ENCODE results near the gene FAM131A.

The FAM131A gene

DNA sequence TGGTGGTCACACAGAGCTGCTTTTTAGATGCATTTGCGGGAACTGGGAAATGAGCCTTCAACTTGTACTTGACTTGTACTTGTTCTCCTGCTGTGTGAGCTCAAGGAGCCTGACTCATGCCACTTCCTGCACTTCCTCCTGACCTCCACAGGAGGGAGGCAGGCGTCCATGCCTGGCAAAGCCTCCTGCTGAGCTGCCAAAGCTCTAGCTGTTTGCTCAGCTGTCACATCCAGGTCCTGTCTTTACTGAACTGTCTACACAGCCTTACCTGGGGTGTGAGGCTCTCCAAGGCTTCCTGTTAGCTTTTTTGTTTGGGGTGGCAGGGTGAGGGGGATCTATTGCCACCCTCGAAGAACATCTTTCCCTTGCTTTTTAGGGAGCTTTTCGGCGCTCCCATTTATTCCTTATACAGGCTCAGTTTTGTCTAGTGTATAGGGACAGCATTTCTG is 34.2 kb downstream of the FAM131A start:
- Histone ChIP-seq H3K36me3 (ENCODE audit: control insufficient read depth in 2 of 2, insufficient read depth in 1 of 2, low read length in 2 of 2) (peaks cover 3 to 30% of the 10 kb centered on the region in 2 experiments; a peak in 2 of 3 replicates), H3K9me3 (ENCODE audit: control insufficient read depth, insufficient read depth, low read depth, low read length) (no peaks in the 10 kb centered on the region), H3K4me3 (ENCODE audit: low read depth, low read length) (no peak overlapping the region), H3K4me1 (ENCODE audit: control insufficient read depth, insufficient read depth, low read length) (no peaks in the 10 kb centered on the region), H3K27ac (ENCODE audit: extremely low read depth, low read depth, low read length) (no peak overlapping the region)
- CTCF ChIA-PET, result interaction anchor here (0.6 to 7.7 kb wide), 45 partner anchors 8 to 896 kb away, joined by 3 to 184 read pairs (median 4); partner anchors contain the start of genes FAM131A and POLR2H
- peak; percentile 56 for TF ChIP-seq PRDM1 (tag by site-specific recombination; IDR thresholded peaks at IDR 0.05)
- no peak for TF ChIP-seq ZNF677 (tag by site-specific recombination; IDR thresholded peaks at IDR 0.05)
- TF ChIP-seq ZNF600 (tag by site-specific recombination; IDR thresholded peaks at IDR 0.05), result 0 out of 2 replicates have a peak, but pooled peaks have one; percentile 19
- TF ChIP-seq SP7 (tag by site-specific recombination; IDR thresholded peaks at IDR 0.05), result peak; percentile 35
- TF ChIP-seq ZNF624 (tag by site-specific recombination; IDR thresholded peaks at IDR 0.05), result no peak
- peak; percentile 84 for TF ChIP-seq GLIS1 (tag by site-specific recombination; IDR thresholded peaks at IDR 0.05)
- TF ChIP-seq, protein P1, sequence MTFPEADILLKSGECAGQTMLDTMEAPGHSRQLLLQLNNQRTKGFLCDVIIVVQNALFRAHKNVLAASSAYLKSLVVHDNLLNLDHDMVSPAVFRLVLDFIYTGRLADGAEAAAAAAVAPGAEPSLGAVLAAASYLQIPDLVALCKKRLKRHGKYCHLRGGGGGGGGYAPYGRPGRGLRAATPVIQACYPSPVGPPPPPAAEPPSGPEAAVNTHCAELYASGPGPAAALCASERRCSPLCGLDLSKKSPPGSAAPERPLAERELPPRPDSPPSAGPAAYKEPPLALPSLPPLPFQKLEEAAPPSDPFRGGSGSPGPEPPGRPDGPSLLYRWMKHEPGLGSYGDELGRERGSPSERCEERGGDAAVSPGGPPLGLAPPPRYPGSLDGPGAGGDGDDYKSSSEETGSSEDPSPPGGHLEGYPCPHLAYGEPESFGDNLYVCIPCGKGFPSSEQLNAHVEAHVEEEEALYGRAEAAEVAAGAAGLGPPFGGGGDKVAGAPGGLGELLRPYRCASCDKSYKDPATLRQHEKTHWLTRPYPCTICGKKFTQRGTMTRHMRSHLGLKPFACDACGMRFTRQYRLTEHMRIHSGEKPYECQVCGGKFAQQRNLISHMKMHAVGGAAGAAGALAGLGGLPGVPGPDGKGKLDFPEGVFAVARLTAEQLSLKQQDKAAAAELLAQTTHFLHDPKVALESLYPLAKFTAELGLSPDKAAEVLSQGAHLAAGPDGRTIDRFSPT (tag by site-specific recombination; IDR thresholded peaks at IDR 0.05), result 0 out of 2 replicates have a peak, but pooled peaks have one; percentile 21
- TF ChIP-seq, protein P2, sequence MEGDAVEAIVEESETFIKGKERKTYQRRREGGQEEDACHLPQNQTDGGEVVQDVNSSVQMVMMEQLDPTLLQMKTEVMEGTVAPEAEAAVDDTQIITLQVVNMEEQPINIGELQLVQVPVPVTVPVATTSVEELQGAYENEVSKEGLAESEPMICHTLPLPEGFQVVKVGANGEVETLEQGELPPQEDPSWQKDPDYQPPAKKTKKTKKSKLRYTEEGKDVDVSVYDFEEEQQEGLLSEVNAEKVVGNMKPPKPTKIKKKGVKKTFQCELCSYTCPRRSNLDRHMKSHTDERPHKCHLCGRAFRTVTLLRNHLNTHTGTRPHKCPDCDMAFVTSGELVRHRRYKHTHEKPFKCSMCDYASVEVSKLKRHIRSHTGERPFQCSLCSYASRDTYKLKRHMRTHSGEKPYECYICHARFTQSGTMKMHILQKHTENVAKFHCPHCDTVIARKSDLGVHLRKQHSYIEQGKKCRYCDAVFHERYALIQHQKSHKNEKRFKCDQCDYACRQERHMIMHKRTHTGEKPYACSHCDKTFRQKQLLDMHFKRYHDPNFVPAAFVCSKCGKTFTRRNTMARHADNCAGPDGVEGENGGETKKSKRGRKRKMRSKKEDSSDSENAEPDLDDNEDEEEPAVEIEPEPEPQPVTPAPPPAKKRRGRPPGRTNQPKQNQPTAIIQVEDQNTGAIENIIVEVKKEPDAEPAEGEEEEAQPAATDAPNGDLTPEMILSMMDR (tag by site-specific recombination; IDR thresholded peaks at IDR 0.05), result peak; percentile 86
- peak; percentile 85 for TF ChIP-seq ZNF660 (tag by site-specific recombination; IDR thresholded peaks at IDR 0.05)
- peak; percentile 63; the same call in 1 of the 2 replicates for TF ChIP-seq ZSCAN30 (tag by site-specific recombination; IDR thresholded peaks at IDR 0.05)
- TF ChIP-seq GLIS2 (tag by site-specific recombination; IDR thresholded peaks at IDR 0.05), result no peak
- peak; percentile 77 for TF ChIP-seq IKZF3 (tag by site-specific recombination; IDR thresholded peaks at IDR 0.05)
- TF ChIP-seq ZNF341 (tag by site-specific recombination; IDR thresholded peaks at IDR 0.05; ENCODE audit: low read depth), result peak; percentile 50; the same call in 1 of the 2 replicates
- peak; percentile 25; the same call in 1 of the 2 replicates for TF ChIP-seq ZBTB17 (tag by site-specific recombination; IDR thresholded peaks at IDR 0.05)
- TF ChIP-seq FEZF1 (tag by site-specific recombination; IDR thresholded peaks at IDR 0.05), result peak; percentile 68
- peak; percentile 93 for TF ChIP-seq ZIC2 (tag by site-specific recombination; IDR thresholded peaks at IDR 0.05)
- TF ChIP-seq ZNF2 (tag by site-specific recombination; IDR thresholded peaks at IDR 0.05), result peak; percentile 51; the same call in 1 of the 2 replicates
- TF ChIP-seq ZBTB7A (tag by site-specific recombination; IDR thresholded peaks at IDR 0.05; ENCODE audit: low read depth), result no peak
- TF ChIP-seq ZNF174 (tag by site-specific recombination; IDR thresholded peaks at IDR 0.05), result no peak
- TF ChIP-seq ZNF654 (tag by site-specific recombination; IDR thresholded peaks at IDR 0.05; ENCODE audit: low read depth), result peak; percentile 85
- peak; percentile 22; the same call in 1 of the 2 replicates for TF ChIP-seq ZNF629 (tag by site-specific recombination; IDR thresholded peaks at IDR 0.05)
- TF ChIP-seq TRIM28 (IDR thresholded peaks at IDR 0.05; ENCODE audit: borderline replicate concordance, low read length), result 0 out of 2 replicates have a peak, but pooled peaks have one; percentile 36
- POLR2A ChIA-PET, result interaction anchor here (0.6 to 1.9 kb wide), 9 partner anchors 9 to 190 kb away, joined by 3 to 12 read pairs (median 5); partner anchors contain the start of genes CLCN2, EPHB3, FAM131A and POLR2H

DNA sequence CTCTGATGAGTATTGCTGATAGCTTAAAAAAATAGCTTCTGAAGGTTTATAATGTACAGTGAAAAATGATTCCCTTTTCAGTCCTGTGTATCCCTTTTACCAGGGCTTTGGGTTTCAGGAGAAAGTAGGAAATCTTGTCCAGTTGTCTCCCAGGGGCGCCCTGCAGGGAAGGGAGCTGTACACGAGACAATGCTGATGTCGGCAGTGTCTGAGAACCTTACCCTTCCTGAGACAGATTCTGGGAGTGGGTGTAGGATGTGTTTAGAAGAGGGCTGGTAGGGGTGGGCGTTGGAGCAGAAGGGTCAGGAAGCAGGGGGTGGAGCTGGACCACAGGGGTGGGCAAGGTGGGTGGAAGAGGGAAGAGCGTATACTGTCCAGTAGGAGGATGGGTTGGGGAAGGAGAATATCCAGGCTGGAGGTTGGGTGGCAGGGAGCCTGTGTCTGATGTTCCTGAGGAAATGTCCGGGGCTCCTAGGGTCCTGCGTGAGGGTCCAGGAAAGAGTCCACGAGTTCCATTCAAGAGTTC is 35.0 kb downstream of the FAM131A start:
- no peak overlapping the region for H3K4me3 ChIP-seq (ENCODE audit: low read depth, low read length)
- peak; percentile 99 for TF ChIP-seq EGR2 (tag by site-specific recombination; IDR thresholded peaks at IDR 0.05; ENCODE audit: low read depth)
- TF ChIP-seq ZNF23 (tag by site-specific recombination; IDR thresholded peaks at IDR 0.05; ENCODE audit: borderline replicate concordance), result no peak
- TF ChIP-seq ZNF341 (tag by site-specific recombination; IDR thresholded peaks at IDR 0.05; ENCODE audit: low read depth), result peak; percentile 36
- TF ChIP-seq ZNF792 (tag by site-specific recombination; IDR thresholded peaks at IDR 0.05), result no peak
- peak; percentile 99 for TF ChIP-seq ZFHX2 (tag by site-specific recombination; conservative IDR thresholded peaks at IDR 0.05)
- TF ChIP-seq ZNF426 (tag by site-specific recombination; IDR thresholded peaks at IDR 0.05), result no peak
- TF ChIP-seq, protein P3, sequence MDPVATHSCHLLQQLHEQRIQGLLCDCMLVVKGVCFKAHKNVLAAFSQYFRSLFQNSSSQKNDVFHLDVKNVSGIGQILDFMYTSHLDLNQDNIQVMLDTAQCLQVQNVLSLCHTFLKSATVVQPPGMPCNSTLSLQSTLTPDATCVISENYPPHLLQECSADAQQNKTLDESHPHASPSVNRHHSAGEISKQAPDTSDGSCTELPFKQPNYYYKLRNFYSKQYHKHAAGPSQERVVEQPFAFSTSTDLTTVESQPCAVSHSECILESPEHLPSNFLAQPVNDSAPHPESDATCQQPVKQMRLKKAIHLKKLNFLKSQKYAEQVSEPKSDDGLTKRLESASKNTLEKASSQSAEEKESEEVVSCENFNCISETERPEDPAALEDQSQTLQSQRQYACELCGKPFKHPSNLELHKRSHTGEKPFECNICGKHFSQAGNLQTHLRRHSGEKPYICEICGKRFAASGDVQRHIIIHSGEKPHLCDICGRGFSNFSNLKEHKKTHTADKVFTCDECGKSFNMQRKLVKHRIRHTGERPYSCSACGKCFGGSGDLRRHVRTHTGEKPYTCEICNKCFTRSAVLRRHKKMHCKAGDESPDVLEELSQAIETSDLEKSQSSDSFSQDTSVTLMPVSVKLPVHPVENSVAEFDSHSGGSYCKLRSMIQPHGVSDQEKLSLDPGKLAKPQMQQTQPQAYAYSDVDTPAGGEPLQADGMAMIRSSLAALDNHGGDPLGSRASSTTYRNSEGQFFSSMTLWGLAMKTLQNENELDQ (tag by site-specific recombination; IDR thresholded peaks at IDR 0.05; ENCODE audit: low read depth), result no peak
- ChIA-PET CTCF (interaction anchor here (0.6 to 7.7 kb wide), 27 partner anchors 9 to 400 kb away, joined by 3 to 184 read pairs (median 4); partner anchors contain the start of genes FAM131A and POLR2H), POLR2A (interaction anchor here (0.9 to 1.9 kb wide), 7 partner anchors 11 to 153 kb away, joined by 3 to 12 read pairs (median 5); partner anchors contain the start of genes CLCN2, FAM131A and POLR2H)
- H3K27ac ChIP-seq (ENCODE audit: extremely low read depth, low read depth, low read length), result no peak overlapping the region
- H3K4me1 ChIP-seq (ENCODE audit: control insufficient read depth, insufficient read depth, low read length), result no peaks in the 10 kb centered on the region
- no peaks in the 10 kb centered on the region for H3K9me3 ChIP-seq (ENCODE audit: control insufficient read depth, insufficient read depth, low read depth, low read length)
- peaks cover 0 to 23% of the 10 kb centered on the region in 2 experiments; a peak in 2 of 3 replicates for H3K36me3 ChIP-seq (ENCODE audit: control insufficient read depth in 2 of 2, insufficient read depth in 1 of 2, low read length in 2 of 2)
